ENCODE measurements around the gene AKAP4. TPM values are rescaled to one million over a fixed set of nuclear protein-coding genes. Genes with fewer than 3 reads are reported as not detected.

AKAP4 gene
- total and polyA plus RNA-seq, 9 of the 15 experiments (the other 6 are each of a cell fraction or from before 2014, with no cell fraction given), result 0.05 to 0.36 (median 0.13) TPM

DNA sequence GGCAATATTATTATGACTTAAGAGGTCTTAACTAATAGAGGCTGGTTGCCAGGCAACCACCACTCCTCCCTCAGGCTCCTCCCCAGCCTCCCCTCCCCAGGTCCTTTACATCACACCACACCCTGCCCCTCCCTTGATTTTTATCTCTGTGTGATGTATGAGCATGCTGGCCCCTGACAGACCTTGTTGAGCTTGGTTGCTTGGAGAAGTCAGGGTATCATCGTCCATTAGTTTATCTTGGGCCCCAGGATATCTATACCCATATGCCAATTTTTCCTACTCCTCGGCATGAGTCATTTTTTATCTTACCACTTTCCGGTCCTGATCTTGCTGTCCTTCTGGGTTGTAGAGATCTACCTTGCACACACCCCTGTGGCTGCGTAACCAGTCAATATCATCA, 2.5 kb downstream of the AKAP4 start (continued):
- no peak for TF ChIP-seq MYBL2 (IDR thresholded peaks at IDR 0.05; ENCODE audit: low read depth)
- TF ChIP-seq MYBL2 (CRISPR knock-in tag; IDR thresholded peaks at IDR 0.05; ENCODE audit: borderline replicate concordance), result no peak
- TF ChIP-seq, protein P1, sequence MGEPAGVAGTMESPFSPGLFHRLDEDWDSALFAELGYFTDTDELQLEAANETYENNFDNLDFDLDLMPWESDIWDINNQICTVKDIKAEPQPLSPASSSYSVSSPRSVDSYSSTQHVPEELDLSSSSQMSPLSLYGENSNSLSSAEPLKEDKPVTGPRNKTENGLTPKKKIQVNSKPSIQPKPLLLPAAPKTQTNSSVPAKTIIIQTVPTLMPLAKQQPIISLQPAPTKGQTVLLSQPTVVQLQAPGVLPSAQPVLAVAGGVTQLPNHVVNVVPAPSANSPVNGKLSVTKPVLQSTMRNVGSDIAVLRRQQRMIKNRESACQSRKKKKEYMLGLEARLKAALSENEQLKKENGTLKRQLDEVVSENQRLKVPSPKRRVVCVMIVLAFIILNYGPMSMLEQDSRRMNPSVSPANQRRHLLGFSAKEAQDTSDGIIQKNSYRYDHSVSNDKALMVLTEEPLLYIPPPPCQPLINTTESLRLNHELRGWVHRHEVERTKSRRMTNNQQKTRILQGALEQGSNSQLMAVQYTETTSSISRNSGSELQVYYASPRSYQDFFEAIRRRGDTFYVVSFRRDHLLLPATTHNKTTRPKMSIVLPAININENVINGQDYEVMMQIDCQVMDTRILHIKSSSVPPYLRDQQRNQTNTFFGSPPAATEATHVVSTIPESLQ (CRISPR knock-in tag; IDR thresholded peaks at IDR 0.05), result no peak
- TF ChIP-seq, protein P2, sequence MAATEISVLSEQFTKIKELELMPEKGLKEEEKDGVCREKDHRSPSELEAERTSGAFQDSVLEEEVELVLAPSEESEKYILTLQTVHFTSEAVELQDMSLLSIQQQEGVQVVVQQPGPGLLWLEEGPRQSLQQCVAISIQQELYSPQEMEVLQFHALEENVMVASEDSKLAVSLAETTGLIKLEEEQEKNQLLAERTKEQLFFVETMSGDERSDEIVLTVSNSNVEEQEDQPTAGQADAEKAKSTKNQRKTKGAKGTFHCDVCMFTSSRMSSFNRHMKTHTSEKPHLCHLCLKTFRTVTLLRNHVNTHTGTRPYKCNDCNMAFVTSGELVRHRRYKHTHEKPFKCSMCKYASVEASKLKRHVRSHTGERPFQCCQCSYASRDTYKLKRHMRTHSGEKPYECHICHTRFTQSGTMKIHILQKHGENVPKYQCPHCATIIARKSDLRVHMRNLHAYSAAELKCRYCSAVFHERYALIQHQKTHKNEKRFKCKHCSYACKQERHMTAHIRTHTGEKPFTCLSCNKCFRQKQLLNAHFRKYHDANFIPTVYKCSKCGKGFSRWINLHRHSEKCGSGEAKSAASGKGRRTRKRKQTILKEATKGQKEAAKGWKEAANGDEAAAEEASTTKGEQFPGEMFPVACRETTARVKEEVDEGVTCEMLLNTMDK (IDR thresholded peaks at IDR 0.05; ENCODE audit: borderline replicate concordance, insufficient read depth, low read depth, low read length, poor library complexity, severe bottlenecking), result no peak
- no peak for TF ChIP-seq SRF (CRISPR knock-in tag; IDR thresholded peaks at IDR 0.05)
- TF ChIP-seq NCOA4 (IDR thresholded peaks at IDR 0.05; ENCODE audit: partially characterized antibody), result no peak
- no peak for TF ChIP-seq ATF1 (CRISPR knock-in tag; IDR thresholded peaks at IDR 0.05)
- peak; percentile 73 for TF ChIP-seq ATF1 (tag; IDR thresholded peaks at IDR 0.05)
- TF ChIP-seq, protein P3, sequence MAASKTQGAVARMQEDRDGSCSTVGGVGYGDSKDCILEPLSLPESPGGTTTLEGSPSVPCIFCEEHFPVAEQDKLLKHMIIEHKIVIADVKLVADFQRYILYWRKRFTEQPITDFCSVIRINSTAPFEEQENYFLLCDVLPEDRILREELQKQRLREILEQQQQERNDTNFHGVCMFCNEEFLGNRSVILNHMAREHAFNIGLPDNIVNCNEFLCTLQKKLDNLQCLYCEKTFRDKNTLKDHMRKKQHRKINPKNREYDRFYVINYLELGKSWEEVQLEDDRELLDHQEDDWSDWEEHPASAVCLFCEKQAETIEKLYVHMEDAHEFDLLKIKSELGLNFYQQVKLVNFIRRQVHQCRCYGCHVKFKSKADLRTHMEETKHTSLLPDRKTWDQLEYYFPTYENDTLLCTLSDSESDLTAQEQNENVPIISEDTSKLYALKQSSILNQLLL (CRISPR knock-in tag; IDR thresholded peaks at IDR 0.05; ENCODE audit: borderline replicate concordance), result no peak
- 0 out of 4 replicates have a peak, but pooled peaks have one; percentile 17 to 18 for TF ChIP-seq NRF1 (conservative IDR thresholded peaks at IDR 0.05 in 1 of 2, IDR thresholded peaks at IDR 0.05 in 1 of 2)
- TF ChIP-seq, protein P4, sequence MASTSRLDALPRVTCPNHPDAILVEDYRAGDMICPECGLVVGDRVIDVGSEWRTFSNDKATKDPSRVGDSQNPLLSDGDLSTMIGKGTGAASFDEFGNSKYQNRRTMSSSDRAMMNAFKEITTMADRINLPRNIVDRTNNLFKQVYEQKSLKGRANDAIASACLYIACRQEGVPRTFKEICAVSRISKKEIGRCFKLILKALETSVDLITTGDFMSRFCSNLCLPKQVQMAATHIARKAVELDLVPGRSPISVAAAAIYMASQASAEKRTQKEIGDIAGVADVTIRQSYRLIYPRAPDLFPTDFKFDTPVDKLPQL (IDR thresholded peaks at IDR 0.05; ENCODE audit: extremely low read depth, insufficient read length), result no peak
- no peak for TF ChIP-seq ZNF143 (CRISPR knock-in tag; IDR thresholded peaks at IDR 0.05)
- TF ChIP-seq ZNF668 (CRISPR knock-in tag; IDR thresholded peaks at IDR 0.05), result no peak
- no peak for TF ChIP-seq SETDB1 (IDR thresholded peaks at IDR 0.05; ENCODE audit: low read length)
- no peak for TF ChIP-seq RBM17 (IDR thresholded peaks at IDR 0.05; ENCODE audit: borderline replicate concordance, low read depth, low read length)
- no peak for TF ChIP-seq BRCA1 (IDR thresholded peaks at IDR 0.05)
- no peak for TF ChIP-seq BRCA1 (CRISPR knock-in tag; IDR thresholded peaks at IDR 0.05)
- TF ChIP-seq KAT2B (IDR thresholded peaks at IDR 0.05; ENCODE audit: low read depth, low read length), result no peak
- TF ChIP-seq STAT5B (CRISPR knock-in tag; IDR thresholded peaks at IDR 0.05), result no peak
- TF ChIP-seq JUN (IDR thresholded peaks at IDR 0.05; ENCODE audit: borderline replicate concordance, low read depth, low read length), result peak; percentile 74
- TF ChIP-seq JUN (CRISPR knock-in tag; IDR thresholded peaks at IDR 0.05; ENCODE audit: borderline replicate concordance), result no peak
- TF ChIP-seq DDX20 (tag; IDR thresholded peaks at IDR 0.05; ENCODE audit: low read depth), result no peak
- no peak for TF ChIP-seq MEF2A (IDR thresholded peaks at IDR 0.05; ENCODE audit: control insufficient read depth, low read depth, low read length)
- TF ChIP-seq CTBP1 (IDR thresholded peaks at IDR 0.05; ENCODE audit: borderline replicate concordance), result peak; percentile 90
- peak; percentile 68; the same call in 1 of the 2 replicates for TF ChIP-seq ZEB2 (IDR thresholded peaks at IDR 0.05)
- no peak for TF ChIP-seq ZBTB8A (IDR thresholded peaks at IDR 0.05; ENCODE audit: partially characterized antibody)

All from K562 (cell line).